Natural killer cell (primary cell): Measurements from ENCODE around the gene STARD13. TPM values are rescaled to one million over a fixed set of nuclear protein-coding genes. Genes with fewer than 3 reads are reported as not detected.

Source experiments
- ATAC-seq, 3 donors: fragments of 150-1000 bp in 2 of 3; fragments of 200-7000 bp in 1 of 3; cut with Tn5 transposase; 1 replicate in 1 of 3; 2 replicates in 2 of 3; pipeline ENCODE4 v1.10.0; 2021; ENCODE audit warnings: mild to moderate bottlenecking in 2 of 3, moderate library complexity in 2 of 3
- DNase-seq, 2 donors: peaks; one replicate each; pipeline versions ENCODE4 v3.0.0 to v3.0.0-alpha.2; 2013 to 2021; ENCODE audit warnings: mixed read lengths in 1 of 2
- H3K27ac ChIP-seq: one replicate; pipeline ENCODE4 v1.5.1; 2013; ENCODE audit warnings: mild to moderate bottlenecking, low read length
- H3K27me3 ChIP-seq: one replicate; pipeline ENCODE4 v1.6.1; 2013; ENCODE audit warnings: low read length; ENCODE audit not compliant: control insufficient read depth, insufficient read depth
- H3K36me3 ChIP-seq: one replicate; pipeline ENCODE4 v1.6.1; 2013; ENCODE audit warnings: low read length; ENCODE audit not compliant: control insufficient read depth, insufficient read depth
- H3K4me1 ChIP-seq: one replicate; pipeline ENCODE4 v1.6.1; 2013; ENCODE audit warnings: low read length; ENCODE audit not compliant: control insufficient read depth, insufficient read depth
- H3K4me3 ChIP-seq: one replicate; pipeline ENCODE4 v1.5.1; 2013; ENCODE audit warnings: low read length
- H3K9me3 ChIP-seq: one replicate; pipeline ENCODE4 v1.6.1; 2013; ENCODE audit warnings: low read length; ENCODE audit not compliant: control insufficient read depth, insufficient read depth
- H3K27ac Mint-ChIP-seq, 2 donors: one replicate each; pipeline ENCODE4 v1.8.0; 2022; ENCODE audit warnings: mild to moderate bottlenecking in 2 of 2, mixed read lengths in 2 of 2, moderate library complexity in 1 of 2
- H3K27me3 Mint-ChIP-seq, 2 donors: one replicate each; pipeline ENCODE4 v1.8.0; 2022; ENCODE audit warnings: low read depth in 2 of 2, mixed read lengths in 2 of 2
- H3K36me3 Mint-ChIP-seq: one replicate; pipeline ENCODE4 v1.8.0; 2022; ENCODE audit warnings: mixed read lengths
- H3K4me1 Mint-ChIP-seq, 2 donors: one replicate each; pipeline ENCODE4 v1.8.0; 2022; ENCODE audit warnings: mixed read lengths in 2 of 2
- H3K4me3 Mint-ChIP-seq: one replicate; pipeline ENCODE4 v1.8.0; 2022; ENCODE audit warnings: mild to moderate bottlenecking, moderate library complexity, mixed read lengths
- H3K9me3 Mint-ChIP-seq, 2 donors: one replicate each; pipeline ENCODE4 v1.8.0; 2022; ENCODE audit warnings: mixed read lengths in 2 of 2
- CTCF ChIP-seq: fragments of 200-600 bp; IDR thresholded peaks from one replicate; pipeline ENCODE4 v1.8.0; 2022; ENCODE audit warnings: antibody characterized with exemption
- WGBS: methylation state at CpG from one replicate; pipeline ENCODE4 v1.1.7; 2013; ENCODE audit warnings: missing lambda C conversion rate; ENCODE audit not compliant: insufficient coverage; 5-methylcytosine and 5-hydroxymethylcytosine counted together
- intact Hi-C: fragments of 100-400 bp; cut with micrococcal nuclease; formaldehyde crosslinking; loops from one replicate; pipeline ENCODE4 v1.14.2; 2022
- total RNA-seq, 4 donors: library from RNA; stranded (reverse); fragments of 120-200 nt in 1 of 4; gene quantifications; one replicate each; pipeline versions ENCODE4 v1.2.3 to v1.2.4, GENCODE V29; 2013 to 2022

The STARD13 gene
- total RNA-seq, 3 donors from 2014 or later (not counting 1 experiment from before 2014, with no cell fraction given) = not detected

- DNase-seq (no peak), ATAC-seq (no peak)
- H3K27me3 Mint-ChIP-seq = peaks cover 0 to 8% of the 10 kb centered on the region in 2 donors
- Histone ChIP-seq H3K27ac (no peak overlapping the region), H3K4me3 (no peak overlapping the region), H3K27me3 (no peaks in the 10 kb centered on the region), H3K9me3 (no peaks in the 10 kb centered on the region), H3K4me1 (no peaks in the 10 kb centered on the region), H3K36me3 (no peaks in the 10 kb centered on the region)
- intact Hi-C loops = no loop called here
- no peak overlapping the region for H3K4me3 Mint-ChIP-seq
- peaks cover 6 to 7% of the 10 kb centered on the region in 2 donors for H3K4me1 Mint-ChIP-seq
- H3K27ac Mint-ChIP-seq = no peak overlapping the region
- WGBS = no CpG with 5 or more reads among the region's 3 CpGs
- no peak for TF ChIP-seq CTCF
- peaks cover 0 to 2% of the 10 kb centered on the region in 2 donors for H3K9me3 Mint-ChIP-seq
- no peaks in the 10 kb centered on the region for H3K36me3 Mint-ChIP-seq
These were observed 102.0 kb downstream of the STARD13 start for GRCh38 chr13:33183431-33184111.

- Histone ChIP-seq H3K4me1 (no peaks in the 10 kb centered on the region), H3K9me3 (no peaks in the 10 kb centered on the region), H3K27ac (no peak overlapping the region), H3K36me3 (no peaks in the 10 kb centered on the region), H3K4me3 (no peak overlapping the region), H3K27me3 (no peaks in the 10 kb centered on the region)
- no peak for TF ChIP-seq CTCF
- intact Hi-C loops = no loop called here
- H3K4me3 Mint-ChIP-seq = no peak overlapping the region
- H3K4me1 Mint-ChIP-seq = peaks cover 6 to 7% of the 10 kb centered on the region in 2 donors
- H3K27me3 Mint-ChIP-seq = peaks cover 0 to 8% of the 10 kb centered on the region in 2 donors
- ATAC-seq (no peak), DNase-seq (no peak)
- peaks cover 0 to 2% of the 10 kb centered on the region in 2 donors for H3K9me3 Mint-ChIP-seq
- WGBS = 83% methylated on average over 9 of the region's 9 CpGs
- no peaks in the 10 kb centered on the region for H3K36me3 Mint-ChIP-seq
- no peak overlapping the region for H3K27ac Mint-ChIP-seq
These were observed 102.8 kb downstream of the STARD13 start for GRCh38 chr13:33182729-33183128.

DNA sequence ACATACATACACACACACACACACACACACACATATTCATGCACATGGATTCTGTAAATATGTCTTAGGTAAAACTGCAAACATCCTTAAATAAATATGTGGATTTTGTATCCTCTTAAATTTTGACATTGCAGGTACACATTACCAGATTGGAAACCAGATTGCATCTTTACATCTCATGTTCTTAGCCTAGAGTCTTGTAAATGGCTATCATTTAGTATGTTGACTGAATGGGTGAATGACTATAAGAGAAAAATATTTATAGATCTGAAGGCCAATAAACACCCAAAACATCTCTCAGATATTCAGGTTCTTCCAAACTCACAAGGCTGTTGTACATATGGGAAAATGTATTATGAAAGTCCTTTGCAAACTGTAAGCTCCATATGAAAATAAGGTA, 104.3 kb downstream of the STARD13 start:
- H3K9me3 ChIP-seq = no peaks in the 10 kb centered on the region
- no peaks in the 10 kb centered on the region for H3K4me1 ChIP-seq
- Mint-ChIP-seq H3K27me3 (peaks cover 0 to 8% of the 10 kb centered on the region in 2 donors), H3K27ac (no peak overlapping the region), H3K4me1 (no peaks in the 10 kb centered on the region), H3K4me3 (no peak overlapping the region), H3K36me3 (no peaks in the 10 kb centered on the region), H3K9me3 (peaks cover 0 to 2% of the 10 kb centered on the region in 2 donors)
- no peak overlapping the region for H3K27ac ChIP-seq
- no peak for TF ChIP-seq CTCF
- intact Hi-C loops = no loop called here
- DNase-seq (no peak), ATAC-seq (no peak)
- no peak overlapping the region for H3K4me3 ChIP-seq
- no peaks in the 10 kb centered on the region for H3K36me3 ChIP-seq
- no peaks in the 10 kb centered on the region for H3K27me3 ChIP-seq
